Fibroblast of pulmonary artery (primary cell): Measurements from ENCODE around the gene CAMTA1.

Source experiments
- DNase-seq: peaks from one replicate; pipeline ENCODE4 v3.0.0-alpha.2; 2010; ENCODE audit warnings: low read depth
- H3K4me3 ChIP-seq: replicated peaks from 2 replicates; pipeline ENCODE4 v1.5.1; 2011; ENCODE audit warnings: low read depth, mild to moderate bottlenecking, control low read depth, low read length, moderate library complexity
- CTCF ChIP-seq: IDR thresholded peaks from 2 replicates; pipeline ENCODE4 v1.5.1; 2011; ENCODE audit warnings: mild to moderate bottlenecking, control low read depth, low read length, inconsistent platforms; ENCODE audit errors: missing control alignments

CAMTA1 gene

GRCh38 chr1:7060745-7061144 is 275.5 kb downstream of the CAMTA1 start:
- TF ChIP-seq CTCF: no peak
- no peak for DNase-seq
- no peak overlapping the region for H3K4me3 ChIP-seq

GRCh38 chr1:7062346-7063061 is 277.2 kb downstream of the CAMTA1 start:
- no peak for TF ChIP-seq CTCF
- no peak overlapping the region for H3K4me3 ChIP-seq
- DNase-seq: no peak

GRCh38 chr1:7063981-7064380 is 278.7 kb downstream of the CAMTA1 start:
- TF ChIP-seq CTCF: no peak
- H3K4me3 ChIP-seq: no peak overlapping the region
- no peak for DNase-seq

- no peak overlapping the region for H3K4me3 ChIP-seq
- no peak for TF ChIP-seq CTCF
- DNase-seq: no peak
These were observed 283.3 kb downstream of the CAMTA1 start for GRCh38 chr1:7068552-7068951.

GRCh38 chr1:7069931-7070330 is 284.7 kb downstream of the CAMTA1 start:
- TF ChIP-seq CTCF: no peak
- peak overlapping the region; percentile 47 for H3K4me3 ChIP-seq
- peak; percentile 1 for DNase-seq

GRCh38 chr1:7070389-7071029 is 285.3 kb downstream of the CAMTA1 start:
- peak overlapping the region; percentile 47 for H3K4me3 ChIP-seq

More at GRCh38 chr1:7070389-7071029, 285.3 kb downstream of the CAMTA1 start:
- peak; percentile 91 for TF ChIP-seq CTCF
- peak; percentile 73 for DNase-seq
